NCI-H748 treated with DMSO at 0.1 percent for 48 hours (cell line): ENCODE measurements around the gene FER.
"Not testable (repeated sequence)": the region's sequence is repeated elsewhere in the genome, so short reads cannot be mapped to it uniquely, and the experiment has no call there.

Experiments
- DNase-seq: peaks from one replicate; lab custom pipeline; 2025; lab: John Stamatoyannopoulos, UW

FER gene

DNA sequence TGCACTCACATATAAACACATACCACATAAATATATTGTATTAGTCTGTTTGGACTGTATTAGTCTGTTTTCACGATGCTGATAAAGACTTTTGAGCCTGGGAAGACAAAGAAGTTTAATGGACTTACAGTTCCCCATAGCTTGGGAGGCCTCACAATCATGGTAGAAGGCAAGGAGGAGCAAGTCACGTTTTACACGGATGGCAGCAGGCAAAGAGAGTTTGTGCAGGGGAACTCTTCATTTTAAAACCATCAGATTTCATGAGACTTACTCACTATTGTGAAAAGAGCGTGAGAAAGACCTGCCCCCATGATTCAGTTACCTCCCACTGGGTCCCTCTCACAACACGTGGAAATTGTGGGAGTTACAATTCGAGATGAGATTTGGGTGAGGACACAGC is 133.4 kb downstream of the FER start:
- no peak for DNase-seq

DNA sequence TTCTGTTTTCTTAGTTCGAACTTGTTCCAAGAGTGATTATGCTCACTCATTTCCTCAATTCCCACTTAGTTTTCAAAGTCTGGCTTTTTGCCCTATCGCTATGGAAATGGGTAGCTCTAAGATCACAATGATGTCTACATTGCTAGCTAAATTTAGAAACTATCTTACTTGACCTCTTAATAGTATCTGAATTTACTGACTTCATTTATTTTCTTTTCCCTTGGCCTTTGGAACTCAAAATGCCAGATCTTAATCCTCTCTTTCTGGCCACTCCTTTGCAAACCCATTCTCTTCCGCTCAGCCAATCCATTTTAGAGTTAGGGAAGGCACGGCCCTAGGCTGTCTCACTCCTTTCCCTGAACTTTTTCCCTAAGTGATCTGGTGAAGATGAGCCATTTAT is 137.0 kb downstream of the FER start:
- DNase-seq = no peak

DNA sequence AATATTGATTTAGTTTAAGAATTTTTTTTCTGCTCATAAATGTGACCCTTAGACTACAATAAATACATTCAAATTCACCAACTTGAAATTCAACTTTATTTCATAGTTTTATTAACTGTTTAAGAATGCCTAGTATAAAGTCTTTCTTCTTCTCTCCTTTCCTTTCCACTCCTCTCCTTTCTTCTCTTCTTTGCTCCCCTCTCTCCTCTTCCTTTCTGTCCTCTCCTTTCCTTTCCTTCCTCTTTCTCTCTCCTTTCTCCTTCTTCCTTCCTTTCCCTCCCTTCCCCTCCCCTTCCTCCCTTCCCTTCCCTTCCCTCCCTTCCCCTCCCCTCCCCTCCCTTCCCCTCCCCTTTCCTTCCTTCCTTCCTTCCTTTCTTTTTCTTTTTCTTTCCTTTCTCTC is 150.6 kb downstream of the FER start:
- no peak for DNase-seq

DNA sequence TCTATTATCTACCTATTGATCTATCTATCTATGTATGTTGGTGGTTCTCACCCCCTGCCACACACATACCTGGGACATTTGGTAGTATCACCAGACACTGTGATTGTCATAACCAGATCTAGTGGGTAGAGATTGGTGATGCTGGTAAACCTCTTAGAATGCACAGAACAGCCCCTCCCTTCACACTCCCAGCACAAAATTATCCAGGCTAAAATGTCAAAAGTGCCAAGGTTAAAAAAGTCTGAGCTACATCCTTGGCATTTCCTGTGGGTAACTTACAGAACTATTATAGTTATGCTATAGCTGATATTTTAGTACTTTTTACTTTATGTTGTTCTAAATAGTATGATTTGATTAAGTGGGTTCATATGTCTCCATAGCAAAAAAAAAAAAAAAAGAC is 151.0 kb downstream of the FER start:
- DNase-seq = no peak

DNA sequence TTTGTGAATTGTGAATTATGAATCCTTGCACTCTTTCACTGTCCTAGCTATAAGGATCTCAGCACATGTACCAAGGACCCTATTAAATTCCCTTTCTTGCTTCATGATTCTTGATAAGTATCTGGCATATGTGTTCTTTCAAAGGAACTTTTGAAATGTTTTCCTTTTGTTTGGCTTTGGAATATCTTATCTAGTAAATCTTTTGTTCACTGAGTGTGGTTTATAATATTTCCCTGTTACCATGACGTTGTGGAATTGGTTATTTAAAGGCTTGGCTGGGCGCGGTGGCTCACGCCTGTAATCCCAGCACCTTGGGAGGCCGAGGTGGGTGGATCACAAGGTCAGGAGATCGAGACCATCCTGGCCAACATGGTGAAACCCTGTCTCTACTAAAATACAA is 151.5 kb downstream of the FER start:
- not testable (repeated sequence) for DNase-seq

DNA sequence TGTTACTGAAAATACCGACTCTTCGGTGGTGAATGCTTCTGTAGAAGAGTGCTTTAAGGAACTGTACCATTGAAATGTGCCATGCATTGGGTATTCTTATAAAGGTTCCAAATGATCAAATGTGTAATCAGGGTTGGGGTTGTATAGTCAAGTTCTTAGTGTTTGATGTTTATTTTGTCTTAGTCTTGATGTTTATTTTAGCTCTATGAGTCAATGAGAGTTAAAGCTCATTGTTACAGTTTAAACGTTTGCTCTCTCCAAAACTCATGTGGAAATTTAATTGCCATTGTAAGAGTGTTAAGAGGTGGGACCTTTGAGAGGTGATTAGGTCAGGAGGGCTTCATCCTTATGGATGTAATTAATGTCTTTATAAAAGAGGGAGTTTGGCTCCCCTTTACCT is 153.0 kb downstream of the FER start:
- no peak for DNase-seq

DNA sequence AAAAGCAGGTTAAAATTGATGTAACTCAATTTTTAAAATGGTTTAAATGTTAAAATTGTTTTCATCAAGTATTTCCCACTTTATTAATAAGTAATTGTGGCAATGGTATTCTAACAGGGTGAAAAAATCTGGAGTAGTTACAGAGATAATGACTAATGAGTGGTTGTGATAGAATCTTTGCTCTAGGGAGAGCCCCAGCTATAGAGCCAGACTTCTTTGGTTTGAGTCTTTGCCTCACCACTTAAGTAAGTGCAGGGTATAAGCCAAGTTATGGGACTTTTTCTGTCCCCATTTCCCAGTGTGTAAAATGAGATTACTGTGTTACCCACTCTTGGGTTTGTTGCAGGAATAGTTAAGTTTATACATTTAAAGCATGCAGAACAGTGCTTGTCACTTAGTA is 158.1 kb downstream of the FER start:
- DNase-seq = no peak

DNA sequence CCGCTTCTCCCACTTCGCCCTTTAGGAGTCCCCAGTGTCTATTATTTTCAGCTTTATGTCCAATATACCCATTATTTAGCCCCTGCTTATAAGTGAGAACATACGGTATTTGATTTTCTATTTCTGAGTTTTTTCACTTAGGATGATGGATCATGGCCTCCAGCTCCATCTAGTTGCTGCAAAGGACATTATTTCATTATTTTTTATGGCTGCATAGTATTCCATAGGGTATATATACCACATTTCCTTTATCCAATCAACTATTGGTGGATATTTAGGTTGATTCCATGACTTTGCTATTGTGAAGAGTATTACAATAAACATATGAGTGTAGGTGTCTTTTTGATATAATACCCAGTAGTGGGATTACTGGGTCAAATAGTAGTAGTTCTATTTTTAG is 162.9 kb downstream of the FER start:
- DNase-seq = no peak

DNA sequence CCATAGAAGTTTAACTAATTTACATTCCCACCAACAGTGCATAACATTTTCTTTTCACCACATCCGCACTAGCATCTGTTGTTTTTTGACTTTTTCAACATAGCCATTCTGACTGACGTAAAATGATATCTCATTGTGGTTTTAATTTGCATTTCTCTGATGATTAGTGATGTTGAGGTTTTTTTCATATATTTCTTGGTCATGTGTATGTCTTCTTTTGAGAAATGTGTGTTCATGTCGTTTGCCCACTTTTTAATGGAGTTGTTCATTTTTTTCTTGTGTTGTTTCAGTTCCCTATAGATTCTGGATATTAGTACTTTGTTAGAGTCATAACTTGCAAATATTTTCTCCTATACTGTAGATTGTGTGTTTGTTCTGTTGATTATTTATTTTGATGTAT is 163.4 kb downstream of the FER start:
- no peak for DNase-seq

DNA sequence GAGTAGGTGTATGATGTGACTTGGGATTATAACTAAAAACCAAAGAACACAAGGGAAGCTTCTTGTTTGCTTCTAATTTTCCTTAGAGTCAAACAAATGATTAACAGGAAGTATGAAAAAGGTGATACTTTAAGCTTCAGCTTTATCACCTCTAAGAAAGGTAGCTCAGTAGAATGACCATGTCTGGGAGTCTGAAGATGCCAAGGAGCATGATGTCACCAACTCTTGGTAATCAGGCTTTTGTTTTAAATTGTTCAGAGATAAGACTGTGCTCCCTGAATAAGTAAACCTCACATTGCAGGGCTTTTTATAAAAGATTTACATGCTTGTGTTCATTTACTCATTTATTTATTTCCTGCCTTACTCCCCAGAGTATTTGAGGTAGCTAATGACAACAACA is 169.9 kb downstream of the FER start:
- no peak for DNase-seq

DNA sequence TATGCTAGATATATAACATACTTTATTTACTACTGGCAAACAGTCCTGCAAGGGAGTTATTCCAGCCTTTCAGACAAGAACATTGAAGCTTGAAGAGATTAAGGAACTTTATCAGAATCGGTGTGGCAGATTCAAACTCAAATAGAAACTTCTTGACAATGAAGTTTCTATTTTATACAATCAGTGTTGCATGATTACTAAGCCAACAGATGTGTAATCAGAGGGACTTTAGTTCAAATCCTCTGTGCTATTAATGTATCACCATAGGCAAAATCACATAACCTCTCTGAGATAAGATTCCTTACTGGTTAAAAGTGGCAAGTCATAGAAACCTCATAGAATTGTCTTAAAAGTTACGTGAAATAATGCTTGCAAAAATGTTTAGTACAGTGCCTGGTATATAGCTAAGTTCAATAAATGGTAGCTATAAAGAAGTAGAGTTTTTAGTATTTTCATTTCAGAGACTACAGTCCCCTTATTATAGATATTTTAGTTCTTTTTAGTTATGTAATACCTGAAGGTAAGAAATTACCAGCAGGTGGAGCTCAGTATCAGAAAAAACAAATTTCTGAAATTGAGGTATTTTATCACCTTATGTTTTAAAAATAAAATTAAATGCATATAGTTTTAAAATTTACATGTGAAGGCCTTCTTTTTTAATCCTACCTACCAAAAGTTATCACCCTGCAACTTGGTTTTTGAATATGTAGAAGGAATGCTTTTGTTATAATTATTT is 172.1 kb downstream of the FER start:
- no peak for DNase-seq

DNA sequence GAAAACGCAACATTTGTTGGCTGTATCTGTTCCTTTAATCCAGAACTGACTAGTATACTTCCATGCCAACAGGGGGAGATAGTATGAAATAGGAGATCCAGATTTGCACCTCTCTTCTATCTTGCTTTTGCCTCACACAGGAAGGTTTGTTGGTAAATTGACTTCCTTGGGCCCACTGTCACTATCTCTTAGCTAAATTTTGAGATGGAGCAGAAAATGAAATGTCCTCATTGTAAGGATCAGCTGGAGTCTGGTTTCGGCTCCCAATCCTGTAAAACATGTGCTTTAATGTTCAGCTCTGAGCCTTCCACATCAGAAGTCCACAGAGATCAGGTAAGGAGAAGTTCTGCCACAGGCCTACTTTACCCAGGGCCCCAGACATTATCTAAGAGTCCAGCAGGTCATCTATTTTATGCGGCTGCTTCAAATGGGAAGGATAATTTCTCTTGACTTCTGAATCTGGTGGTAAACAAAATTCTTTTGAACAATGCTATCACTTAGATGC is 176.8 kb downstream of the FER start:
- no peak for DNase-seq

DNA sequence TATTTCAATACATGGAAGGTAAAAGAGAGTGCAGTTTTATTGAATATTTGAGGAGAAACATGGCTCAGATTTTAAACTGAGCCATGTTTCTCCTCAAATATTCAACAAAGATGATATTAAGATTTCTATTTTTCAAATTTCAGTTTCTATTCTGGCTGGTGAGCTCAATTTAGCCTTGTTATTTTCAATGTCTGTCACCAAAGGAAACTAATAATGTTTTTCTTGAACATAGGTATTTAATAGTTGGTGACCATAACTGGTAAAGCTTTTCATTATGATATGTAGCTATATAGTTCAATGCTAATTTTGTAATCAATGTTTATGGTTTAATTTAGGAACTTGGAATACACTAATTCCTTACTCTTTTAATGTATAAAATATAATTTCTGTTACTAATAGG is 177.4 kb downstream of the FER start:
- DNase-seq = no peak

DNA sequence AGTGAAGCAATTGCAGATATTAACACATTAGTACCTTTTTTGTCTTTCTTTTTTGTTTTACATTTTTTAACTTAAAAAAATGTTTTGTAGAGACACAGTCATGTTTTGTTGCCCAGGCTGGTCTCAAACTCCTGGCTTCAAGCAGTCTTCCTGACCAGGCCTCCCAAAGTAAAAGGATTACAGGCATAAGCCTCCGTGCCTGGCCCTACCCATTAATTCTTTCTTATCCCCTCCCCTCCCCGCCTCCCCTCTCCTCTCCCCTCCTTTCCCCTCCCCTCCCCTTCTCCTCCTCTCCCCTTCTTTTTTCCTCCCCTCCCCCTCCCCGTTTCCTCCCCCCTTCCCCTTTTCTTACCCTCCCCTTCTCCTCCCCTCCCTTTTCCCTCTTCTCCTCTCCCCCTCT is 182.4 kb downstream of the FER start:
- DNase-seq = no peak

DNA sequence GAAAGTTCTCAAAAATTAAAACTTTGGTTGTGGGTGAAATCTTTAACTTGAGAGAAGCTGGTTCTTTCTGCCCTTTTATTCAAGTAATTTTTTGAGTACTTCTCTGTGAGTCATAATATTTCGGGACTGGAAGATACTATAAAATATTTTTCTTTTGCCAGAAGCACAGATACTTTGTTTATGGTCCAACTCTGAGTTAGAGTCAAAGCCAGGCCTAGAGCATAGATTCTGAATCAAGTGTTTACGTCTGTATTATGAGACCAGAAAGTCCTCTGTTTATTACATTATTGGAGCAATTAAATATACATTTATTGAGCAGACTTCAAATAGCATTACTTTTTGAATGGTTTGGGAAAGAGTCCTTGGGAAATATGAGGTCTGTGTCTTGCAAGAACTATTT is 187.9 kb downstream of the FER start:
- DNase-seq = no peak

DNA sequence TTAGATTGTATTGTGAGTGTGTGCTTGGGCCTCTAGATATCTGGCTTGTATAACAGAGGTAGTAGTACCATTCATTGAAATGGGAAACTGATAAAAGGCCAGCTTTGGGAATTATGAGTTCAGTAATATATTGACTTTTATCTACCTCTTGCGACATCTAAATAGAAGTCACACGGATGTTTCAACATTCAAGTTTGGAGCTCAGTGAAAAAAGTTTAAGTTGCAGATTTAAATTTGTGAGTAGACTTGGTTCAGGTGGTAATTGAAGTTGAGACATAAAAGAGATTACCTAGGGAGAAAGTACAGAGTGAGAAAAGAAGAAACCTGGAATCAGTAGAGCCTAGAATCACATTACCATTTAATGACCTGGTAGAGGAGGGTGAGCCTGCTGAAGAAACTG is 189.5 kb downstream of the FER start:
- DNase-seq = no peak

DNA sequence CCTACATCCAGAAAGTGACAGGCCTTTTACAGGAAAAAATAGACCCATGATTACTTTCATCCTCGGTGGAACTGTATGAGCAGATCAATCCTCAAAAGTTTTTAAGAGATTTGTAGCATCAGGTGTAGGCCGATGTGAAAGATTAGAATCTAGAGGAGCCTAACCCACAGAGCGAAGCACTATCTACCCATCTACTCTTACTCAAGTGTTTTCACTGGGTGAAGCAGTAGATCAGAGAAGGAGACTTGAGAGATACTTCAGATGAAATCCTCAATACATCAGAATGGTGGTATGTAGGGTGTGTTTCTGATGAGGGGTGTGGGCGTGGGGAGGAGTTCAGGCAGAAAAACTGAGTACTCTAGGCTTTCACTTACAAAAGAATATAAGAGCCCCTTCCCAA is 192.8 kb downstream of the FER start:
- DNase-seq = no peak

DNA sequence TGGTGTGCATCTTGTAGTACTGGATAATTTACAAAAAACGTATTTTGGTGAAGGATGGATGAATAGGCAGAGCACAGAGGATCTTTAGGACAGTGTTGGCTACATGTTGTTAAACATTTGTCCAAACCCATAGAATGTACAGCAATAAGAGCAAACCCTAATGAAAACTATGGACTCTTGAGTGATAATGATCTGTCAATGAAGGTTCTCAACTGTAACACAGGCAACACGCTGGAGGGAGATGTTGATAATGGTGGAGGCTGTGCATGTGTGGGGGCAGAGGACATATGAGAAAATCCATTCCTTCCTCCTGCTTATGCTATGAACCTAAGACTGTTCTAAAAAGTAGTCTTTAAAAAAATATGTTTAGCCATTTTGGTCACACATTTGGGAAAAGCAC is 194.0 kb downstream of the FER start:
- no peak for DNase-seq

DNA sequence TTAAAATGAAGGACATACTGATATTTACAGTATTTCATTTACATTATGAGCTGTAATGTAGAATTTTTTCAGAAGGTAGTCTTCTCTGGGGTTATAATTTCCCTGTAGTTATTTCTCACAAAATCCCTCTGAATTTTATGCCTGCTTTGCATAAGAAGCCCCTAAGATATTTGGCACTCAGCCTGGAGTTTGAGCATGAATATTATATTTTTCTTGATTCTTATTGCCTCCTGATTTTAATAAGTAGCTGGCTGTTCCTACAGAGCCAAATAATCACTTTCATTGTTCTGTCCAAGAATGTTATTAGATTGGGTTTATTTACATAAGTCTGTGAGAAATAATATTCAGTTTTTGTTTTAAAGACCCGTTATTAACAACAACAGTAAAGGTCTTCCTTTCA is 195.0 kb downstream of the FER start:
- no peak for DNase-seq

DNA sequence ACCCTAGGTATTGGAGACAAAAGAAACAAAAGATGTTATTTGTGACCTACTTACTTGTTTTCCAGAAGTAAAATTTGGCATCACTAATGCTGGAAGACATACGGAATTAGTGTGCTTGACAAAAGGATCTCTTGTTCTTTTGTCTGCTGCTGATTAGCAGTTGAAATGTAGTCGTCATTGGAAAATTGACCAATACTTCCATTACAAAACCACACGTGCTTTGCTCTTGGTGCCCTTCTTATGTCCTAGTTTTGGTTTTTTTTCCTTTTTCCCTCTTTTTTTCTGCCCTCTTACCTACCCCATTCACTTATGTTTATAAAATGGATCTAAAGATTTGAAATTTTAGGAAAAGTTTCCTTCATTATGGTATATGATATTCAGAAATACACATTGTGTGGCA is 197.4 kb downstream of the FER start:
- DNase-seq = no peak

DNA sequence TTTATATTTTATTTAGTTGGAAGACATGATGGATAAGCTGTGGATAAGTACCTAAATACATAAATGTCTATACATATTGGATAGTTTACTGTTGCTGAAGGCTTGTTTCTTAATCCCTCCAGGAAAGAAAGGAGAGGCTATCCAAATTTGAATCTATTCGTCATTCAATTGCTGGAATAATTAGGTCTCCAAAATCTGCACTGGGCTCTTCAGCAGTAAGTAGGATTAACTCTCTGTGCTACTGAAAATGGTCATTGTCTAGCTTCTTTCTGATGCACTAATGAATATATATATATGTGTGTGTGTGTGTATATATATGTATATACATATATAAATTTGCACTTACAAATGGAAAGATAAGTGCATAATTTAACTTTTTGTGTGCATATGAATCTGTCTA is 198.3 kb downstream of the FER start:
- no peak for DNase-seq

DNA sequence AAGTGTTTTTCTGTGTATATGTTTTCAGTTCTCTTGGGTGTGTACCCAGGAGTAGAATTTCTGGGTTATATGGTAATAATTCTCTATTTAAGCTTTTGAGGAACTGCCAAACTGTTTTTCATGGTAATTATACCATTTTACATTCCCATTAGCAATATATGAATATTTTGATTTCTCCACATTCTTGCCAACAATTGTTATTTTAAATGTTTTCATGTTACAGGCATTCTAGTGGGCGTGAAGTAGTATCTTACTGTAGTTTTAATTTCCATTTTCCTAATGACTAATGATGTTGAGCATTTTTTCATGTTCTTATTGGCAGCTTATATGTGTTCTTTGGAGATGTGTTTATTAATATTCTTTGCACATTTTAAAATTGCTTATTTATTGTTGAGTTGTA is 199.5 kb downstream of the FER start:
- DNase-seq = no peak

DNA sequence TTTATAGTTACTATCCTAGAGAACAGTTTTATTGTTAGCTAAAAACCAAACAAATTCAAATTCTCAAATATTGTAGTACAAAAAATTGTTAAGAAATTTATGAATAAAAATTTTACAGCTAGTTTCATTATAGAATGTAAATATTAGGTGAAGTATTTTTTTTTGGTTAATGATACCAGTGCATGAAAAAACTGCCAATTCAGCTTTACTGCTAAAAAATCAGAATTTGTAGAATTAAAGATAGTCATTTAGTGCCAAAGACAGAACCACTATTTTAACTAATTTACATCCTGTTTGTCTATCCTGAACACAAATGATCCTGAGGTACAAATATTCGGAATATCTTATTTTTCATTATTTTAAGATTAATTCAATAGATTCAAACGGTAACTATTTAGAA is 202.6 kb downstream of the FER start:
- no peak for DNase-seq

DNA sequence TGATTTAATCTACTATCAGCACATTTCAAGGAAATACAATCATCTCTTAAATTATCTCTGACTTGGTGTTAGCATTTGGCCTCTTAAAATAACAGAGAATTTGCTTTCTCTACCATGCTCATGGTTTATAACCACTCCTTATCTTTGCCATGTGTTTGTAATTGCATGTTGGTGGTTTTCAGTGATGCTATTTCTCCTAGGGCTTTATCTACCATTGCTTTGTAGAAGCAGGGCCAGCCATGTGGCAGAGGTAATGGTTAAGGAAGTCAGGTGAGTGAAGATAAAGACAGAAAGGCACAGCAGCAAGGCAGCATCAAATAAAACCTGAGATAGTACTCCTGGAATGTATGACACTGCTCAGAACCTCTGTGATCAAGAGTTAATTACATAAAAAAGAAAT is 206.2 kb downstream of the FER start:
- no peak for DNase-seq

DNA sequence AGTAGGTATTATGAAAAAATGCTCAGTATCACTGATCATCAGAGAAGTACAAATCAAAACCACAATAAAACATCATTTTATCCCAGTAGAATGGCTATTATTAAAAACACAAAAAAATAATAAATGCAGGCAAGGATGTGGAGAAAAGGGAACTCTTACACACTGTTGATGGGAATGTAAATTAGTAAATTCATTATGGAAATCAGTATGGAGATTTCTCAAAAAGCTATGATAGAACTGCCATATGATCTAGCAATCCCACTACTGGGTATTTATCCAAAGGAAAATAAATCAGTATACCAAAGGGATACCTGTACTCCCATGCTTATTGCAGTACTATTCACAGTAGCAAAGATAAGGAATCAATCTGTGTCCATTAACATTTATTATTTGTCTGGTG is 209.6 kb downstream of the FER start:
- DNase-seq = no peak
